SU-DHL-6 (cell line): ENCODE data around the gene EFNA4.
A peak's percentile ranks its signal among the peaks of the same experiment; 100 is the strongest.

Source experiments
- H2AFZ ChIP-seq: fragments of 200-600 bp; sonication (generic); 2 replicates; pipeline ENCODE4 v1.6.1; 2014; ENCODE audit warnings: low read depth, mild to moderate bottlenecking, moderate library complexity, mixed read lengths, antibody characterized with exemption, low read length; ENCODE audit not compliant: severe bottlenecking
- H3F3A ChIP-seq: fragments of 200-600 bp; shearing (Covaris generic); 2 replicates; pipeline ENCODE4 v1.6.0; 2016; ENCODE audit warnings: antibody characterized with exemption, mild to moderate bottlenecking; ENCODE audit not compliant: insufficient read depth
- H3K27ac ChIP-seq: fragments of 200-600 bp; sonication (generic); 2 replicates; pipeline ENCODE4 v1.5.1; 2016; ENCODE audit warnings: low read depth, mild to moderate bottlenecking, low read length, moderate library complexity, mixed read lengths
- H3K27me3 ChIP-seq: fragments of 200-600 bp; sonication (generic), shearing (Covaris generic); 2 replicates; pipeline ENCODE4 v1.6.0; 2014; ENCODE audit warnings: mild to moderate bottlenecking, low read length
- H3K36me3 ChIP-seq: fragments of 200-600 bp; sonication (generic); 2 replicates; pipeline ENCODE4 v1.6.1; 2014; ENCODE audit warnings: mild to moderate bottlenecking, low read length, mixed read lengths
- H3K4me2 ChIP-seq: fragments of 300-600, 200-600 bp; shearing (Covaris generic), sonication (generic); 2 replicates; pipeline ENCODE4 v1.6.0; 2014; ENCODE audit warnings: low read length, low read depth, mild to moderate bottlenecking; ENCODE audit not compliant: poor library complexity, severe bottlenecking
- H3K4me3 ChIP-seq: fragments of 200-600 bp; sonication (generic); 2 replicates; pipeline ENCODE4 v1.5.1; 2014; ENCODE audit warnings: antibody characterized with exemption, low read length, mild to moderate bottlenecking, mixed read lengths; ENCODE audit not compliant: insufficient read depth, poor library complexity, severe bottlenecking
- H3K79me2 ChIP-seq: fragments of 200-600 bp; sonication (generic); 2 replicates; pipeline ENCODE4 v1.6.1; 2014; ENCODE audit warnings: mild to moderate bottlenecking, low read length, moderate library complexity; ENCODE audit not compliant: insufficient read depth
- H3K9ac ChIP-seq: fragments of 200-600 bp; sonication (generic); 2 replicates; pipeline ENCODE4 v1.7.0; 2014; ENCODE audit warnings: mild to moderate bottlenecking, low read length
- H3K9me2 ChIP-seq: fragments of 200-600 bp; sonication (generic); replicated peaks from 2 replicates; pipeline ENCODE4 v1.6.1; 2014; ENCODE audit warnings: low read length; ENCODE audit not compliant: insufficient read depth
- H3K9me3 ChIP-seq: fragments of 200-600 bp; sonication (generic); 2 replicates; pipeline ENCODE4 v1.6.1; 2014; ENCODE audit warnings: low read length, mixed read lengths; ENCODE audit not compliant: insufficient read depth
- H4K20me1 ChIP-seq: fragments of 200-600 bp; sonication (generic); 2 replicates; pipeline ENCODE4 v1.6.1; 2014; ENCODE audit warnings: low read depth, mild to moderate bottlenecking, antibody characterized with exemption, low read length, moderate library complexity, mixed read lengths
- EZH2phosphoT487 ChIP-seq: fragments of 200-600 bp; sonication (generic), shearing (Covaris generic); conservative IDR thresholded peaks from 2 replicates; pipeline ENCODE4 v1.6.1; 2018; ENCODE audit warnings: mild to moderate bottlenecking, antibody characterized with exemption, low read length, moderate library complexity, mixed read lengths
- TF ChIP-seq, protein P1 (sequence below): fragments of 200-600 bp; sonication (generic); IDR thresholded peaks from one replicate; pipeline ENCODE4 v1.5.1; 2017; ENCODE audit warnings: antibody characterized with exemption, mild to moderate bottlenecking, low read length, moderate library complexity; ENCODE audit not compliant: insufficient read depth, poor library complexity, severe bottlenecking

EFNA4 gene

DNA sequence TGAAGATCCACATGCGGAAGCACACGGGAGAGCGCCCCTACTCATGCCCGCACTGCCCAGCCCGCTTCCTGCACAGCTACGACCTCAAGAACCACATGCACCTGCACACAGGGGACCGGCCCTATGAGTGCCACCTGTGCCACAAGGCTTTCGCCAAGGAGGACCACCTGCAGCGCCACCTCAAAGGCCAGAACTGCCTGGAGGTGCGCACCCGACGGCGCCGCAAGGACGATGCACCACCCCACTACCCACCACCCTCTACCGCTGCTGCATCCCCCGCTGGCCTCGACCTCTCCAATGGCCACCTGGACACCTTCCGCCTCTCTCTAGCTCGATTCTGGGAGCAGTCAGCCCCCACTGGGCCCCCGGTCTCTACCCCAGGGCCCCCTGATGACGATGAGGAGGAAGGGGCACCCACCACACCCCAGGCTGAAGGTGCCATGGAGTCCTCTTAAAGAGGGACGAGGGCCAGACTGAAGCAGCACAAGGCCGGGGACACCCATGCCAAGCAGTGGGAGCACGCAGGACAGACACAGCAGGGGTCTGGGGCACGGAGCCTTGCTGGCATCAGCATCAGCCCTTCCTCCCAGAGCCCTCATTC is 47.2 kb upstream of the EFNA4 start:
- Histone ChIP-seq H3K4me2 (peak overlapping the region; percentile 11), H4K20me1 (no peaks in the 10 kb centered on the region)
- TF ChIP-seq, protein P1, sequence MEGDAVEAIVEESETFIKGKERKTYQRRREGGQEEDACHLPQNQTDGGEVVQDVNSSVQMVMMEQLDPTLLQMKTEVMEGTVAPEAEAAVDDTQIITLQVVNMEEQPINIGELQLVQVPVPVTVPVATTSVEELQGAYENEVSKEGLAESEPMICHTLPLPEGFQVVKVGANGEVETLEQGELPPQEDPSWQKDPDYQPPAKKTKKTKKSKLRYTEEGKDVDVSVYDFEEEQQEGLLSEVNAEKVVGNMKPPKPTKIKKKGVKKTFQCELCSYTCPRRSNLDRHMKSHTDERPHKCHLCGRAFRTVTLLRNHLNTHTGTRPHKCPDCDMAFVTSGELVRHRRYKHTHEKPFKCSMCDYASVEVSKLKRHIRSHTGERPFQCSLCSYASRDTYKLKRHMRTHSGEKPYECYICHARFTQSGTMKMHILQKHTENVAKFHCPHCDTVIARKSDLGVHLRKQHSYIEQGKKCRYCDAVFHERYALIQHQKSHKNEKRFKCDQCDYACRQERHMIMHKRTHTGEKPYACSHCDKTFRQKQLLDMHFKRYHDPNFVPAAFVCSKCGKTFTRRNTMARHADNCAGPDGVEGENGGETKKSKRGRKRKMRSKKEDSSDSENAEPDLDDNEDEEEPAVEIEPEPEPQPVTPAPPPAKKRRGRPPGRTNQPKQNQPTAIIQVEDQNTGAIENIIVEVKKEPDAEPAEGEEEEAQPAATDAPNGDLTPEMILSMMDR: no peak
- TF ChIP-seq EZH2phosphoT487: no peak

DNA sequence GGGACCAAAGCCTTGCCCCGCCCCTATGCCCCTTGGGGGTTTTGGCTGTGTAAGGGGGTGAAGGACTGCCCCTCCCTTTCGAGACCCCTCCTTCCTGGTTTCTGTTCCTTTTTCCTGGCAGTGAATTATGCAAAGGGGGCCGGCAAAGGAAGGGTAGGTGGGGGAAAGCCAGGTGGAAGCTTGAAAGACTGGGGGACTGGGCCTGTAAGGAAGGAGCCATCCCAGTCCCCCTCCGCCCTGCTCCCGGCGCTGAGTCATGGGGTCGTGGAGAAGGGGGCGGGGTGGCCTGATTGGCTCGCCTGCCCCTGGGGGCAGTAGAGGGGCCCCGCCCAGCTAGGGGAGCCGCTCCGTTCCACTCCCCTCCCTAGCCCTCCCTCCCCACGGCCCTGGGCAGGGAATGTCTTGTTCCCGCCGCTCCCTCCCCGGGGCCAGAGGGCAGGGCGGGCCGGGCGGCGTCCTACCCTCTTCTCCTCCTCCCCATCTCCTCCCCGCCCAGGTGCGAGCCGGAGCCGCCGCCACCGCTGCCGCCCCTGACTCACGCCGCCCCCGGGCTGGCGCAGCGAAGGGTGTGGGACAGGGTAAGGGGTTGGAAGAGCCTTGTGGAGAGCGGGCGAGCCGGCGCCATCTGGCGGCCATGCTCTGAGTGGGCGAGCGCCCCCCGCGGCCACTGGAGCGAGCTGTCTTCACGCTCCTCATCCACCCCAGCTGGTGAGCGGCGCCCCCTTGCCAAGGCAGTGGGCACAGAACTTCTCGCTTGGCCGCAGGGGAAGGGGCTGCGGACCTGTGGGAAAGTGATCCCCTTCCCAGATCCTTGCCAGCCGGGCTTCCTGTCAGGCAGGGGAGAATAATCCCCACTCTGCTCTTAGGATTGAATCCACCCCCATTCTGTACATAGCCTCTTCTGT is 46.2 kb upstream of the EFNA4 start:
- peaks cover 6% of the 10 kb centered on the region; the same call in 1 of the 2 replicates for H3F3A ChIP-seq
- TF ChIP-seq, protein P1: peak; percentile 100
- TF ChIP-seq EZH2phosphoT487: no peak
- no peaks in the 10 kb centered on the region for H4K20me1 ChIP-seq
- H3K79me2 ChIP-seq: no peaks in the 10 kb centered on the region
- no peak overlapping the region for H3K4me3 ChIP-seq
- H3K9me2 ChIP-seq: no peaks in the 10 kb centered on the region
- H3K9ac ChIP-seq: no peak overlapping the region; the same call in 1 of the 2 replicates
- H3K27ac ChIP-seq: no peak overlapping the region
- H3K9me3 ChIP-seq: no peaks in the 10 kb centered on the region
- no peaks in the 10 kb centered on the region for H3K27me3 ChIP-seq
- H2AFZ ChIP-seq: no peak overlapping the region
- peak overlapping the region; percentile 44 for H3K4me2 ChIP-seq
- no peaks in the 10 kb centered on the region for H3K36me3 ChIP-seq

More for the DNA sequence above, 47.2 kb upstream of the EFNA4 start:
- H3K27ac ChIP-seq: no peak overlapping the region
- no peaks in the 10 kb centered on the region for H3K9me3 ChIP-seq
- no peak overlapping the region for H2AFZ ChIP-seq
- H3K27me3 ChIP-seq: no peaks in the 10 kb centered on the region
- no peak overlapping the region for H3K9ac ChIP-seq
- no peaks in the 10 kb centered on the region for H3K9me2 ChIP-seq
- H3K79me2 ChIP-seq: no peaks in the 10 kb centered on the region
- H3F3A ChIP-seq: peaks cover 6% of the 10 kb centered on the region; the same call in 1 of the 2 replicates
- no peak overlapping the region for H3K4me3 ChIP-seq
- H3K36me3 ChIP-seq: no peaks in the 10 kb centered on the region

DNA sequence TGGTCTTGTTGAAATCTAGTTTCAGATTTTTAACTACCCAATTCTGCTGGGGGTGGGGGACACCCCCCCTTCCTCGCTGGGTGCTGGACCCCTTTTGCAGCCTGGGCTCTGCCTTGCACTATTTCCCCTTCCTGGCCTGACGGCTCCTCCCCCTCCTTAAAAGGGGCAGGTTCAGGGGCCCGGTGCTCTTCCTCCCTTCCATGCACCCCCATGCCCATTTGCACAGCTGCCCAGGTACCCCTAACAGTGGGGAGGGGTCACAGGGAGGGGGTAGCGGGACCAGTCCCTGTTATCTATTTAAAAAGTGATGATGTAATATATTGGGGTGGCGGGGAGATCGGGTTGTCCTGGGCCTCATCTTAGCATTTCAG is 45.6 kb upstream of the EFNA4 start:
- no peak overlapping the region for H3K27ac ChIP-seq
- no peaks in the 10 kb centered on the region for H4K20me1 ChIP-seq
- no peaks in the 10 kb centered on the region for H3K79me2 ChIP-seq
- no peaks in the 10 kb centered on the region for H3K27me3 ChIP-seq
- no peaks in the 10 kb centered on the region for H3K9me2 ChIP-seq
- H3F3A ChIP-seq: peaks cover 6% of the 10 kb centered on the region; the same call in 1 of the 2 replicates
- H3K36me3 ChIP-seq: no peaks in the 10 kb centered on the region
- no peaks in the 10 kb centered on the region for H3K9me3 ChIP-seq
- TF ChIP-seq, protein P1: no peak
- no peak for TF ChIP-seq EZH2phosphoT487
- no peak overlapping the region; the same call in 1 of the 2 replicates for H3K9ac ChIP-seq
- peak overlapping the region; percentile 28 for H3K4me2 ChIP-seq
- no peak overlapping the region for H2AFZ ChIP-seq
- no peak overlapping the region for H3K4me3 ChIP-seq
